Panc1 (cell line): ENCODE data around the gene SYNPR. TPM values are rescaled to one million over a fixed set of nuclear protein-coding genes. Genes with fewer than 3 reads are reported as not detected.

ENCODE experiments used
- ATAC-seq: fragments of 200-7000 bp; cut with Tn5 transposase; 2 replicates; pipeline ENCODE4 v1.9.1; 2020; ENCODE audit warnings: mild to moderate bottlenecking, moderate library complexity
- BruUV-seq: library from RNA; stranded (reverse); fragments of 400-500 nt; replicated peaks from 2 replicates; lab custom pipeline; 2021; lab: Mats Ljungman, UMichigan
- CTCF ChIA-PET: fragments of 300-600 bp; sonication (Branson Sonifier 250); formaldehyde crosslinking; loops from one replicate; lab custom pipeline; 2022; ENCODE audit warnings: antibody characterized with exemption; lab: Charles Lee
- POLR2A ChIA-PET: fragments of 300-600 bp; sonication (Branson Sonifier 250); formaldehyde crosslinking; loops from one replicate; lab custom pipeline; 2022; ENCODE audit warnings: antibody characterized with exemption; lab: Charles Lee
- DNase-seq: peaks from one replicate; pipeline ENCODE4 v3.0.0-alpha.2; 2010; ENCODE audit warnings: low read depth, low spot score
- H3K27ac ChIP-seq: 2 replicates; pipeline ENCODE4 v1.5.1; 2011; ENCODE audit warnings: mild to moderate bottlenecking, low read length, inconsistent platforms
- H3K27me3 ChIP-seq: fragments of 200-500 bp; sonication (Bioruptor generic); 2 replicates; pipeline ENCODE4 v1.6.0; 2014; ENCODE audit warnings: low read length, inconsistent platforms; ENCODE audit not compliant: control insufficient read depth, insufficient read depth
- H3K36me3 ChIP-seq: fragments of 200-500 bp; sonication (Bioruptor generic); 2 replicates; pipeline ENCODE4 v1.5.1; 2014; ENCODE audit warnings: inconsistent platforms, mild to moderate bottlenecking, low read length, moderate library complexity; ENCODE audit not compliant: control insufficient read depth, insufficient read depth
- H3K4me1 ChIP-seq: 2 replicates; pipeline ENCODE4 v1.5.1; 2011; ENCODE audit warnings: inconsistent platforms, mild to moderate bottlenecking, low read length, moderate library complexity; ENCODE audit not compliant: control insufficient read depth, insufficient read depth
- H3K4me3 ChIP-seq, 2 experiments: 2 replicates each; pipeline ENCODE4 v1.5.1; 2011 to 2012; ENCODE audit warnings: low read depth in 2 of 2, low read length in 2 of 2, mild to moderate bottlenecking in 2 of 2, inconsistent platforms in 1 of 2, moderate library complexity in 1 of 2
- H3K9me3 ChIP-seq: fragments of 200-500 bp; sonication (Bioruptor generic); 2 replicates; pipeline ENCODE4 v1.5.1; 2014; ENCODE audit warnings: low read depth, mild to moderate bottlenecking, inconsistent platforms, low read length, moderate library complexity; ENCODE audit not compliant: control insufficient read depth, insufficient read depth
- POLR2AphosphoS5 ChIP-seq: IDR thresholded peaks from 2 replicates; pipeline ENCODE4 v1.6.1; 2012; ENCODE audit warnings: mild to moderate bottlenecking, low read depth, low read length, moderate library complexity
- SIN3A ChIP-seq: IDR thresholded peaks from 2 replicates; pipeline ENCODE4 v1.6.1; 2012; ENCODE audit warnings: low read depth, mild to moderate bottlenecking, low read length, moderate library complexity, borderline replicate concordance; ENCODE audit not compliant: insufficient read depth
- TCF7L2 ChIP-seq: IDR thresholded peaks from 2 replicates; pipeline ENCODE4 v1.6.1; 2011; ENCODE audit warnings: mild to moderate bottlenecking, low read depth, low read length, inconsistent platforms
- in situ Hi-C: cut with HindIII; loops from 2 replicates; pipeline ENCODE4 v1.10.0; 2016; ENCODE audit warnings: low sequenced_read_pairs, low pct_unique_long_range_greater_than_20kb
- intact Hi-C: fragments of 100-400 bp; cut with micrococcal nuclease; formaldehyde crosslinking; loops from one replicate; pipeline ENCODE4 v1.10.0; 2022; ENCODE audit not compliant: unreplicated experiment
- total RNA-seq: library from RNA; stranded (reverse); gene quantifications from one replicate; pipeline ENCODE4 v1.2.1, GENCODE V29; 2021; ENCODE audit not compliant: unreplicated experiment
- TF ChIP-seq, protein P1 (sequence below), 2 experiments: IDR thresholded peaks; 2 replicates each; pipeline ENCODE4 v1.6.1; 2011 to 2012; ENCODE audit warnings: low read depth in 2 of 2, control low read depth in 1 of 2, low read length in 1 of 2, mild to moderate bottlenecking in 1 of 2, moderate library complexity in 1 of 2; ENCODE audit not compliant: insufficient read depth in 1 of 2
- TF ChIP-seq, protein P2 (sequence below): fragments of 450-650 bp; IDR thresholded peaks from 2 replicates; pipeline ENCODE4 v1.5.1; 2017; ENCODE audit warnings: mild to moderate bottlenecking

Gene SYNPR
- total RNA-seq, 1 experiment from 2014 or later, result not detected

DNA sequence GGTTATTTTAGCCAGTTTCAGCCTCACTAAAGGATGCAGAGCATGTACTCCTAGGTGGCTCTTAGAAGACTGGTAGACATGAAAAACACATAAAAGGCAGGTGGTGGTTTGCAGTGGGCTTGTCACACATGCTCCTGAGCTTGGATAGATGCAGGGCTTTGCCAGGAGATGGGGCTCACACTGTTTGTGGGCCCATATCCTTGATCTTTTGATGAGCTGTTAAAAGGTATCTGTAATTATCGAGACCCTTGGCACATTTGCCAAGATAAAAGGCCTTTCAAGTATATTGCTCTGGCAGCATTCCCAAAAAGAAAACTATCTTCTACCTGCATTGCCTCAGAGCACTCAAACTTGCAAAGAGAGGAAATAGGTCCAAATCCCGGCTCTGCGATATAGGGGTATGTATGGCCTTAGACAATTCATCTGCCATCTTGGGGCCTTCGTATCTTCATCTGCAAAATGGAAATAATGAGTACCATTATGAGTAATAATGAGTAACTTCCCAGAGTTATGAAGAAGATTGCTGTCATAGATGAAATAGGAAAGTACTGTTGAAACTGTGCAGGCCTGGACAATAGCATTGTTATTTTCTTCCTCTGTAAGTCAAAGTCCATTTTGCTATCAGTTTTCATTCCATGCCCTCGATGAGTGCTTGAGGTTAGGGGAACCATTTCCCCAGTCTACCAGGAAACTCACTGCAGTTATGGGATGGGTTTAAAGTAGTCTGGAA lies 172.7 kb downstream of the SYNPR start:
- no peaks in the 10 kb centered on the region for H3K4me1 ChIP-seq
- ATAC-seq (no peak), DNase-seq (no peak)
- intact Hi-C loops (no loop called here), in situ Hi-C loops (no loop called here)
- H3K36me3 ChIP-seq, result no peaks in the 10 kb centered on the region
- H3K4me3 ChIP-seq, result no peak overlapping the region
- no peaks in the 10 kb centered on the region for H3K27me3 ChIP-seq
- no peaks in the 10 kb centered on the region for H3K9me3 ChIP-seq
- no TSS peak for BruUV-seq
- ChIA-PET POLR2A (no interaction called here), CTCF (no interaction called here)
- no peak for TF ChIP-seq POLR2AphosphoS5
- no peak for TF ChIP-seq TCF7L2
- TF ChIP-seq, protein P1, sequence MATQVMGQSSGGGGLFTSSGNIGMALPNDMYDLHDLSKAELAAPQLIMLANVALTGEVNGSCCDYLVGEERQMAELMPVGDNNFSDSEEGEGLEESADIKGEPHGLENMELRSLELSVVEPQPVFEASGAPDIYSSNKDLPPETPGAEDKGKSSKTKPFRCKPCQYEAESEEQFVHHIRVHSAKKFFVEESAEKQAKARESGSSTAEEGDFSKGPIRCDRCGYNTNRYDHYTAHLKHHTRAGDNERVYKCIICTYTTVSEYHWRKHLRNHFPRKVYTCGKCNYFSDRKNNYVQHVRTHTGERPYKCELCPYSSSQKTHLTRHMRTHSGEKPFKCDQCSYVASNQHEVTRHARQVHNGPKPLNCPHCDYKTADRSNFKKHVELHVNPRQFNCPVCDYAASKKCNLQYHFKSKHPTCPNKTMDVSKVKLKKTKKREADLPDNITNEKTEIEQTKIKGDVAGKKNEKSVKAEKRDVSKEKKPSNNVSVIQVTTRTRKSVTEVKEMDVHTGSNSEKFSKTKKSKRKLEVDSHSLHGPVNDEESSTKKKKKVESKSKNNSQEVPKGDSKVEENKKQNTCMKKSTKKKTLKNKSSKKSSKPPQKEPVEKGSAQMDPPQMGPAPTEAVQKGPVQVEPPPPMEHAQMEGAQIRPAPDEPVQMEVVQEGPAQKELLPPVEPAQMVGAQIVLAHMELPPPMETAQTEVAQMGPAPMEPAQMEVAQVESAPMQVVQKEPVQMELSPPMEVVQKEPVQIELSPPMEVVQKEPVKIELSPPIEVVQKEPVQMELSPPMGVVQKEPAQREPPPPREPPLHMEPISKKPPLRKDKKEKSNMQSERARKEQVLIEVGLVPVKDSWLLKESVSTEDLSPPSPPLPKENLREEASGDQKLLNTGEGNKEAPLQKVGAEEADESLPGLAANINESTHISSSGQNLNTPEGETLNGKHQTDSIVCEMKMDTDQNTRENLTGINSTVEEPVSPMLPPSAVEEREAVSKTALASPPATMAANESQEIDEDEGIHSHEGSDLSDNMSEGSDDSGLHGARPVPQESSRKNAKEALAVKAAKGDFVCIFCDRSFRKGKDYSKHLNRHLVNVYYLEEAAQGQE (IDR thresholded peaks at IDR 0.05; ENCODE audit: insufficient read depth in 1 of 2, low read depth in 2 of 2, low read length in 1 of 2), result no peak
- no peak for TF ChIP-seq SIN3A
- TF ChIP-seq, protein P2, sequence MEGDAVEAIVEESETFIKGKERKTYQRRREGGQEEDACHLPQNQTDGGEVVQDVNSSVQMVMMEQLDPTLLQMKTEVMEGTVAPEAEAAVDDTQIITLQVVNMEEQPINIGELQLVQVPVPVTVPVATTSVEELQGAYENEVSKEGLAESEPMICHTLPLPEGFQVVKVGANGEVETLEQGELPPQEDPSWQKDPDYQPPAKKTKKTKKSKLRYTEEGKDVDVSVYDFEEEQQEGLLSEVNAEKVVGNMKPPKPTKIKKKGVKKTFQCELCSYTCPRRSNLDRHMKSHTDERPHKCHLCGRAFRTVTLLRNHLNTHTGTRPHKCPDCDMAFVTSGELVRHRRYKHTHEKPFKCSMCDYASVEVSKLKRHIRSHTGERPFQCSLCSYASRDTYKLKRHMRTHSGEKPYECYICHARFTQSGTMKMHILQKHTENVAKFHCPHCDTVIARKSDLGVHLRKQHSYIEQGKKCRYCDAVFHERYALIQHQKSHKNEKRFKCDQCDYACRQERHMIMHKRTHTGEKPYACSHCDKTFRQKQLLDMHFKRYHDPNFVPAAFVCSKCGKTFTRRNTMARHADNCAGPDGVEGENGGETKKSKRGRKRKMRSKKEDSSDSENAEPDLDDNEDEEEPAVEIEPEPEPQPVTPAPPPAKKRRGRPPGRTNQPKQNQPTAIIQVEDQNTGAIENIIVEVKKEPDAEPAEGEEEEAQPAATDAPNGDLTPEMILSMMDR, result no peak
- no peak overlapping the region for H3K27ac ChIP-seq

DNA sequence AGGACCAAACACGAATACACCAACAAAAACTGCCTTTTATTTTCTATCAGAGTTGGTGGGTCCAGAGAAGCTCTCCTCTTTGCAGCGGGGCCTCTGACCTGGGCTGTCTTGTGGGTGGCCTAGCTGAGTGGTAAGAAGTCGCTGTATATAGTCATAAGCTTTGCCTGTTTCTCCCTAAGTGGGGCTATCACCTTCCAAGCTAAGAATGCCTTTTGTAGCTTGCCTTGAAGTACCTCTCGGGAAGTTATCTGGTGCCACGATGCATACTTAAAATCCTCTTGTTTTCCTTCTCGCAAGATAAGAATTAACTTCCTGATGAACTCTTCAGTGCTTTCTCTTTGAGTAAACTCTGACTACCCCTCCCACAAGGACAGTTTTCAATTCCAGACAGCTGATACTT lies 178.8 kb downstream of the SYNPR start:
- Histone ChIP-seq H3K36me3 (no peaks in the 10 kb centered on the region), H3K27ac (no peak overlapping the region), H3K4me3 (no peak overlapping the region), H3K4me1 (no peaks in the 10 kb centered on the region), H3K27me3 (no peaks in the 10 kb centered on the region), H3K9me3 (no peaks in the 10 kb centered on the region)
- DNase-seq, result no peak
- ATAC-seq, result no peak
- POLR2A ChIA-PET, result no interaction called here
- TF ChIP-seq, protein P2, result no peak
- TF ChIP-seq SIN3A, result no peak
- CTCF ChIA-PET, result interaction anchor here (0.6 kb wide), 1 partner anchor 18 kb away, joined by 3 read pairs; no protein-coding TSS in a partner anchor
- intact Hi-C loops (no loop called here), in situ Hi-C loops (no loop called here)
- BruUV-seq, result no TSS peak
